Loucy (cell line): ENCODE results near the gene PKD1.

Experiments used
- CTCF ChIP-seq: fragments of 200-600 bp; sonication (generic); conservative IDR thresholded peaks from 2 replicates; pipeline ENCODE4 v1.5.1; 2014; ENCODE audit warnings: mild to moderate bottlenecking, antibody characterized with exemption, low read length
- EZH2phosphoT487 ChIP-seq: fragments of 200-600 bp; IDR thresholded peaks from 2 replicates; pipeline ENCODE4 v1.6.1; 2018; ENCODE audit warnings: antibody characterized with exemption, mild to moderate bottlenecking, moderate library complexity, borderline replicate concordance

- TF ChIP-seq CTCF (no peak), EZH2phosphoT487 (no peak)
These were observed 71.8 kb downstream of the PKD1 start for GRCh38 chr16:2063861-2064260.
